Bone marrow (tissue), 2 donors: ENCODE measurements around the gene BAHD1.

Experiments used
- DNase-seq, 2 donors: peaks; one replicate each; lab custom pipeline; 2025; lab: John Stamatoyannopoulos, UW

Gene BAHD1

DNA sequence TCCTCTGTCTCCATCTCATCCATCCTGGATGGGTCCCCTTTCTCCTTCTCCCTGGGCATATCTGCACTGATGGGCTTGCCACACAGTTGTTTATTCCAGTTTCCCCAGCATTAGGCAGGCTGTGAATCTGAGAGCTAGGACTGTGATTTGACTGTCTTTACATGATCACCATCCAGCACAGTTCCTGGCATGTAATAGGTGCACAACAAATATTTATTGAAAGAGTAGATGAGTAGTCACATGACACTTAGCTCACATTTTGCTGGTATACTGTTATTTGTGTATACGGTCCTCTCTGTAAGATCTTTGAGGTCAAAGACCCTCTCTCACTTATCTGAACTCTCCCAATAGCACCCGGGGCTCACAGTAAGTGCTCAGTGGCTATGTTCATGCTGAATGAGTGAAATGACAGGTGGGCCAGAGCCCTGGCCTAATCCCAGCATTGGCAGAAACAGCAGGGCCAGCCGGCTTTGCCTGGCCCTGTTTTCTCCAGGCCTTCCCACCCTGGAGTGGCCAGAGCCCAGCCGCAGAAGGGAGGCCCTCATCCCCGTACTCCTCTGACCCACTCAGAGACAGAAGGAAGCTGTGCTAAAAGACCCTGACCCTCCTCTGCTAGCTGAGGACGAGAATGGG is 16.2 kb upstream of the BAHD1 start:
- DNase-seq: no peak

- no peak for DNase-seq
These were observed 15.1 kb upstream of the BAHD1 start for GRCh38 chr15:40425681-40426080.

DNA sequence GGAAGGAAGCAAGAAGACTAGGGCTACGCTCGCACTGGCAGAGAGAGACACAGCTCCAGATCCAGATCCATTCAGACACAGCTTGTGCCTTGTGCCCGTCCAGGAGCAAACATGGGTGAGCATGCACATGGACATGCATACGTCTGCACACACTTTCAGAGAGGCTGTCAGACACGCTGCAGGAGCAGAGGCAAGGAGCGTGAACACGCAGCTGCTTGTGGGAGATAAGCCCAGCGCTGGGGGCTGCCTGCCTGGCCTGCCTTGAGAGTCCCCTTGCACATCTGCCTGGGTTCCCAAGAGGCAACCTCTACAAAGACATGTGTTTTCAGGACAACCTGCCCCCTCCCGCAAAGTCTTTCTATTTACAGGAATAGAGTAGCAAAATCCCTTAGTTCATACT is 13.6 kb upstream of the BAHD1 start:
- no peak for DNase-seq

- DNase-seq: no peak
These were observed 12.6 kb upstream of the BAHD1 start for GRCh38 chr15:40428185-40428584.

DNA sequence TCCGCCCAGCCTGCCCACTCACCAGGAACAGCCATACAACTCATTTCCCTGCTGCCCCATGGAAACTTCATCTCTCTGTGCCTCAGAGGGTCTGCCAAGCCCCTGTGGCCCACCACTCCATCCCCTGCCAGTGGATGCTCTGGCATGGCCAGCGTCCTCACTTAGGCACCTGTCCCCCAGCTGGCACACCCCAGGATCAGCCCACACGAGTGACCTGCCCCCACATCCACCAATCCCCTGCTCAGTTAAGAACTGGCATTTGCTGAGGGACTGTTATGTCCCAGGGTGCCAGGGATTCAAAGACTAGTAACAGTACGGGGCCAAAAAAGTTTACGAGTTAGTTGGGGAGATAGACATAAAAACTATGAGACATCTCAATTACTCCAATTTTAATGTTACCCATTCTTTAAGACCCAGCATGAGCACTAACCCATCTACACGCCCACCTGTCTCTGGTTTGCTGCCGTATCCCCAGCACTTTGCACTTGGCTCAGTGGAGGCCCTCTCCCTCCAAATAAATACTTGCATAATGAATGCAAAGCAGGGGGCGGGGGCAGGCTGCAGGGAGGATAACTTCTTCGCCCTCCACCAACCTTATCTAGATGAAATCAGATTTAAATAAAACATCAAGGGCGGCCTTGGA is 11.6 kb upstream of the BAHD1 start:
- DNase-seq: no peak

- DNase-seq: no peak
These were observed 10.4 kb upstream of the BAHD1 start for GRCh38 chr15:40430271-40430805.

DNA sequence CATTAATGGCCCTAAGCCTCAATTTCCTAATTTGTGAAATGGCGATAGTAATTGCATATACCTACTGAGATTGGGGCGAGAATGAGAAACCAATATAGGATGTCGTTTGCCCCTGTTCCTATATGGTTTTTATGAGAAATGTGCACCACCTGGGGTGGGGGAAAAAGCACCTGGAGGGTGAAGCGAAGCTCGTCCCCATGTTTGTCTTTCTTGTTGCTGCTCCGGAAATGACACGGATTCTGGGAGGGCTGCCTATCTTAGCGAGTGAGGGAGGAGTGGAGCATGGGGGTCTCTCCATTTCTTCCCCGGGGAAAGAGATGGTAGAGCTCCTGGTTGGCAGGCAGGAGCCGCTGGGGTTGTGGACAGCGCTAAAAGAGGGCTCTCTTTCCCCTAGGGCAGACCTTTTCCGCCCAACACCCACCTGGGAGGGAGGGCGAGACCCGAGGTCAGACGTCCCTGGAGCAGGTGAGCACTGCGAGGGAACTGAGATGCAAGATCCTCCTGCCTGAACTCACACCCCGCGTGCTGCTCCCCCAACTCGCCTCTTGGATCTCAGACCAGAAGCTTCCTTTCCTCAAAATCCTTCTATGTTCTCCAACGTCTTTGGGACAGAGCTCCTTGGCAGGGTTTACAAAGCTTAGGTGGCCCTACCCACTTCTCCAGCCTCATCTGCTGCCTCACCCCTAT is 5.6 kb upstream of the BAHD1 start:
- no peak for DNase-seq

DNA sequence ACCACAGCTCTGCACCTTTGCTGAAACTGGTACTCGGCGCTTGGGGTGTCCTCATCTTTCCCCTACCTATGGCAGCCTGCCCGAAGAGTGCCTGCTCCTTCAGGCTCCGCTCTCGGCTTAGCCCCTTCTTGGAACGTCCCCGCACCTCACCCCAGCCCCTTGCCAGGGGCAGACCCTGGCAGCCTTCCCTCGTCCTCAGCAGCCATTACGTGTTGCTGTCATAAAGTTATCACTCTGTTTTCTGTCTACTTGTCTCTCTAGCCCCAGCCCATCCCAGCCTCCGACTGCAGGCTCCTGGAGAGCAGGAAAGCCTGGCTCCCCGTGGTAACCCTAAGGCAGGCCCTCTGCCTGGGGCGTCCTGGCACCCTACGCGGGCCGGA is 5.1 kb upstream of the BAHD1 start:
- no peak for DNase-seq

GRCh38 chr15:40436116-40436891 is 4.4 kb upstream of the BAHD1 start:
- DNase-seq: no peak

DNA sequence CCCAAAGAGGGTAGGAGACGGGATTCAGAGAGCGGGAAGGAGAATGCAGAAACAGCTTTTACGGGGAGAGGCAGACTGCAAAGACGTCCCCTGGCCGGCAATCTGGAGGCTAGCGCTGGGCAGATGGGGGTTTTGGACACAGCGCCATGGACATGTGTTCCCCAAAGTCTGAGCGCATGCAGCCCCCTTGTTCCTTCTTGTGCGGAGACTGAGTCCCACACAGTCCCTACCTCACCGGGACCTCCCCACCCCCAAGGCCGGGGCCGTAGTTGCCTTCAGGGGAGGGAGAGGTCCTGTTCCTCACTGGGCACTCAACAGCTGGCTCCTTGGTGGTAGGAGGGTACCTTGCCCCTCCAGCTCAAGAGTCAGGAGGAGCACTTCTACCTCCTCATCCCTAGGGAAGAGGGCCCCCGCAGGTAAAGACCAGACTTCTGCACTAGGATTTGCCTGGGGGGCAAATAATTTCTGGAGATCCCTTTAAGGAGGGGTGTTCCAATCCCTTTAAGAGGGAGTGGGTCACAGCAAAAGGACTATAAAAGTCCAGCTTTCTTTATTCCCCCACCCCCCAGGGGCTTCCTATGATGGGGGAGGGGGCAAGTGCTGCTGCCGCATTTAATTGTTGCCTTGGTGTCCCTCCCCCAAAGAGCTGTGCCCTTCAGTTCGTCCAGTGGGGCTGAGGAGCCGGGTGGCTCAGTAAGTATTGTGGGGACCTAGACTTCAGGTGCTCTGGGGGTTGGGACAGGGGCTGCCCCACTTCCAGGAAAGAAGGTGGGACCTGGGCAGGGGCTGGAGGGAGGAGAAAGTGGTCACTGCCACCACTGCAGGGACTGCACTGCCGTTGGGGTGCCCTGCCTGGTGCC is 3.6 kb upstream of the BAHD1 start:
- no peak for DNase-seq

DNA sequence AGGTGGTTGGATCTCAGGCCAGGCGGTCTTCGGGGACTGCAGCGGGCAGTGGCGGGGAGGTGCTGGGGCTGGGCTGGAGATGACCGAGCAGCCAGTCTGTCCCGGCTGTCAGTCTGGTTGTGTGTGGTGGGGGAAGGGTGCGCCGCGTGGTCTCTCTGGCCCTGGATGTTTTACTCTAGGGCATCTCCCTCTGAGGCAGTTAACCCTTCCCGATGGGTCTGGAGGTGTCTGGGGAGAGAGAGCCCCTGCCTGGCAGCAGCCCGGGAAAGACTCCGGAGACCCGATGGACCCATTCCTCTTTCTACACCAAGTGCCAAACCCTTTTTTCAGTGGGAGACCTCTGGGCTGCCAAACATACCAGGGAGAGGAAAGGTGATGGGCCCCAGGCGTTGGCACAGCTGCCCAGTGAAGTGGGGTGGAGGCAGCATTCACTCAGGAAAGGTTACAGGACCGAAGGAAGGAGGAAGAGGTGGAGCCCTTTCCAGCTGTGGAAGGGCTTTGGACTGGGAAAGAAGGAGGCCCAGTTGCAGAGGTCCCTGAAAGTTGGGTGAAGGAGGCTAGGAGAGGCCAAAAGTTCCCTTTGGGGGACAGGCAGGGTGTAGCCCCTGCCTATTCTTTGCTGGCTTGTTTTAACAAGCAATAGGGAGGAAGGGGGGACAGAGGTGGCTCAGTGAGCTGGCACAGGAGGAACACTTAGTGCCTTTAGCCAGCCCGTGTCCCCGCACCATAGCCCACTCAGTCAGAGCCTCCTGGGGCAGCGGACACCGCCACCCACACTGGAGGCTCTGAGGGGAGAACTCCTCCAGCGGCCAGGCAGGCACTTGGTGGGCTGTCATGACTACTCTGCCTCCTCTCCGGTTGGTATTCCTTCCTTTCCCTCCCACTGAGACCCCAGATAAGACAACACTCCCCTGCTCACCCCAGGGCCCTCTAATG is 2.7 kb upstream of the BAHD1 start:
- no peak for DNase-seq

DNA sequence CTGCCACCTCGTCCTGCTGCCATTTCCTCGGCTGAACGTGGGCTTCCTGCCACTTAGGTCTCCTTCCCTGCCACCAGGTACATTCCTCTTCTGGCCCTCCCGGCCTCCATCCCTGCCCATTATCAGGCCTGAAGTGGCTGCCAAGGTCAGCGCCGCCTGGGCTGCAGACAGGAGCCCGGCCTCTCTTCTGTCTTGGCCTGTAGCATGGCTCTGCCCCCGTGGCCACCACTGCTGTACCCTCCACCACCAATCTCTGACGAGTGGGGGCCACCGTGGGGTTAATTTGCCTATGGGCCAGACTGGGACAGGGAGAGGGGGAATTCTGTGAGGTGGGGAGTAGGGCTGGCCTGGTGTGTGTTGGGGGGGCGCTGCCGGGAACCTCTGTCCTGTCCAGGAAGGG is 2.0 kb upstream of the BAHD1 start:
- no peak for DNase-seq

- DNase-seq: no peak
These were observed 1.2 kb upstream of the BAHD1 start for GRCh38 chr15:40439461-40439959.

DNA sequence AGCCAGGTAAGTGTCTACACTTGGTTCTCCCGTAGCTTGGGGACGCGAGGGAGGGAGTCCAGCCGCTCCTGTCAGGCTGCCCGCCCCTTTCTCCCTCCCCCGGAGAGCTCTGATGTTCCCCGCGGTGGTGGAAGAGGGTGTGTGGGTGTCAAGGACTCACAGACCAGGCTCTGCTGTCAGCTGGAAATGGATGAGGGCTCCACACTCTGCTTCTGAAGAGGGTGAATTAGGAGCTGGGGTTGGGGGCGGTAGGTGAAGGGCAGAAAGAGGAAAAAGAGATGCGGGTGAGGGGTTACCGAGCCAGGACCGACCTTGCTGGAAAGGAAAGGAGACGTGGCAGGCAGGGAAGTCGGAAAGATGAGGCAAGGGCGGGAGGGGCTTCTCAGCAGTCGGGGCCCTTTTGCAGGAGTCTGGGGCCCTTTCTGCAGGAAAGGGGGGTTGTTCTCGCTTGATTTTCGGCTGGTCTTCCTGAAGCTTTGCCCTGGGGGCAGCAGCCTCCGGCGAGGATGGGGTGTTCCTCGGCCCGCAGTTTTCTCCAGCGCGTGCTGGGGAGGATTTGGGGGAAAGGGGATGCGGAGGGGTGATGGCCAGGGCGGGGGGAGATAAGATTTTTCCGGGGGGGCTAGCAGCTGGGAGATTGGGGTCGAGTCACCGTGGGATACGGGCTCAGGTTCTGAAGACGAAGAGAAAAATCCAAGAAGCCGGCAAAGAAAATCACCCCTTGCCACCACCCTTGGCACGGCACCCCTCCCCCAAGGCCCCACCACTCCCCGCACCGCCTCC is 602 bp upstream of the BAHD1 start:
- peak in 1 of 2 donors; percentile 32 for DNase-seq

DNA sequence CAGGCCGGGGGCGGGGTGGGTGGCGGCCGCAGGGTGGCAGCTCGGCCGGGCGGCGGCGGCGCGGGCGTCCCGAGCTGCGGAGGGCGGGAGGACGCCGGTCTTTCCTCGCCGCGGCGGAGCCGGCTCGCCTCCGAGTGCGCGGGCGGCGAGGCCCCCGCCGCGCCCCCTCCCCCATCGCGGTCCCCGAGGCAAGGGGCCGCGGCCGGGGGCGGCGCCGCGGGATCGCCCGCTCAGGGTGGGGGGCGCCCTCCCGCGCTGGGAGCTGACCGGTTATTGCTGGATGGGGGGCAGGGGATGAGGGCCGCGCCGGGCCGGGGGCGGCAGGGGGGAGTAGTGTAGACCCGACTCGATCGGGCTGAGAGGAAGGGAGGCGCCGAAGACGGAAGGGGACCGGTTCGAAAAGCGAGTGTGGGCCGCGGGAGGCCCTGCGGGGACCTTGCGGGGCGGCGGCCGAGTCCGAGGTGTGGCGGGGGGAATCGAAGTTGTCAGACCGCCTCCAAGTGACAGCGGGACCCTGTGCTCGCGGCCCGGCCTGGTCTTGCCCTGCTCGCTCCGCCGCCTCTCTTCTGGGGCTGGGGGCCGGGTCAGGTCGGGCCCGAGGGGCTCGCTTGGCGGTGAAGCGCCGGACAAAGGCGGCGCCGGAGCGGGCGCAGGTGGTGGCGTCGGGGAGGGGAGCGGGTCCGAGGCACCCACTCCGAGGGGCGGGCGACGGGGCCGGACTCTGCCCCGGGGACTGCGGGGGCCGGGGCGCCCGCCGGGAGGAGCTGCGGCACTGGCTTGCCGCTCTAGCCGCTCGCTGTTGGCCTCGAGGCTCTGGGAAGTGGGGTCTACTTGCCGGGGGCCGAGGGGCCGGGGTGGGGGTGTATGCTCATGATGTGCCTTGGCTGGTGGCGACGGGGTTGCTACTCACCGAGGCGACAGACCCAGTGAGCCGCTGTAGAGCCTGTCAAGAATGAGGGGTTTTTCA is 1.1 kb downstream of the BAHD1 start:
- DNase-seq: no peak

GRCh38 chr15:40443255-40443654 is 2.5 kb downstream of the BAHD1 start:
- DNase-seq: no peak

GRCh38 chr15:40443846-40444245 is 3.1 kb downstream of the BAHD1 start:
- DNase-seq: no peak

DNA sequence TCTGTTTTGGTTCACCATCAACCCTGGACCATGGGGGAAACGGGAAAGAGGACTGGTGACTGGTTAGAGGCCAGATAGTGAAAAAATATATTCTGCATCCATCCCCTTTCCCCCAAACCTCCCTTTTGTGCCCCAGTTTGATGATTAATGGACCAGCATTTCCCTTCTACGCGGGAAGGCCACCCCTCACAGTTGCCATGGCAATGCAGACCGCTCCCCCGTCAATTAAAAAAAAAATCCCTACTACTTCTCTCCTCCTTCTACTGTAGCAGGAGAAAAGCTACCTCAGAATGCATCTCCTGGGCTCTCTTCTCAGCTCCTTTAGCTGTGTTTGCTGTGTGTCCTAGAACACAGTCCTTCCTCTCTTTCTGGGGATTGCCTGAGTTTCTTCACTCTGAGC is 4.0 kb downstream of the BAHD1 start:
- no peak for DNase-seq
